CD14-positive monocyte (primary cell): ENCODE measurements around the gene ACSF3. TPM values are rescaled to one million over a fixed set of nuclear protein-coding genes. Genes with fewer than 3 reads are reported as not detected.
A peak's percentile ranks its signal among the peaks of the same experiment; 100 is the strongest.

ENCODE experiments used
- DNase-seq, 3 donors: peaks; one replicate each; pipeline ENCODE4 v3.0.0-alpha.2; 2011 to 2022
- H2AFZ ChIP-seq: 2 replicates; pipeline ENCODE4 v1.6.0; 2012; ENCODE audit warnings: mild to moderate bottlenecking, low read depth, low read length, inconsistent platforms; ENCODE audit not compliant: insufficient read depth, poor library complexity, severe bottlenecking
- H3K27ac ChIP-seq, 2 donors: 1 replicate in 1 of 2; 2 replicates in 1 of 2; pipeline ENCODE4 v1.5.1; 2012 to 2013; ENCODE audit warnings: low read length in 2 of 2, control low read depth in 1 of 2, inconsistent platforms in 1 of 2, low read depth in 1 of 2, mild to moderate bottlenecking in 1 of 2
- H3K27me3 ChIP-seq, 2 donors: one replicate each; pipeline versions ENCODE4 v1.6.0 to v1.6.1; 2011 to 2013; ENCODE audit warnings: low read length in 2 of 2; ENCODE audit not compliant: control insufficient read depth in 2 of 2, insufficient read depth in 2 of 2
- H3K36me3 ChIP-seq, 2 donors: replicated peaks in 1 of 2; 1 replicate in 1 of 2; 2 replicates in 1 of 2; pipeline versions ENCODE4 v1.5.1 to v1.6.1; 2012 to 2013; ENCODE audit warnings: low read length in 2 of 2, control low read depth in 1 of 2, inconsistent platforms in 1 of 2, mild to moderate bottlenecking in 1 of 2; ENCODE audit not compliant: insufficient read depth in 2 of 2, control insufficient read depth in 1 of 2
- H3K4me1 ChIP-seq, 2 donors: 1 replicate in 1 of 2; 2 replicates in 1 of 2; pipeline versions ENCODE4 v1.5.1 to v1.6.1; 2012 to 2013; ENCODE audit warnings: low read length in 2 of 2, control low read depth in 1 of 2, inconsistent platforms in 1 of 2, mild to moderate bottlenecking in 1 of 2, moderate library complexity in 1 of 2; ENCODE audit not compliant: insufficient read depth in 2 of 2, control insufficient read depth in 1 of 2
- H3K4me2 ChIP-seq: replicated peaks from 2 replicates; pipeline ENCODE3; 2012; ENCODE audit warnings: low read length, moderate library complexity, mild to moderate bottlenecking; ENCODE audit not compliant: poor library complexity, severe bottlenecking; ENCODE audit errors: extremely low read depth
- H3K4me3 ChIP-seq, 3 experiments: fragments of 200-600 bp in 1 of 3; sonication (generic) in 1 of 3; replicated peaks in 1 of 3; 1 replicate in 2 of 3; 2 replicates in 1 of 3; pipeline ENCODE4 v1.5.1; 2011 to 2013; ENCODE audit warnings: low read length in 3 of 3, mild to moderate bottlenecking in 3 of 3, control low read depth in 2 of 3, low read depth in 2 of 3, inconsistent platforms in 1 of 3, moderate library complexity in 1 of 3
- H3K79me2 ChIP-seq: 2 replicates; pipeline ENCODE4 v1.6.0; 2012; ENCODE audit warnings: mild to moderate bottlenecking, control low read depth, inconsistent platforms, low read length, moderate library complexity; ENCODE audit not compliant: insufficient read depth
- H3K9ac ChIP-seq: 2 replicates; pipeline ENCODE4 v1.6.0; 2017; ENCODE audit warnings: low read length, mild to moderate bottlenecking; ENCODE audit not compliant: insufficient read depth, poor library complexity, severe bottlenecking
- H3K9me3 ChIP-seq, 2 donors: replicated peaks in 1 of 2; 1 replicate in 1 of 2; 2 replicates in 1 of 2; pipeline versions ENCODE4 v1.5.1 to v1.6.1; 2012 to 2013; ENCODE audit warnings: low read length in 2 of 2, control low read depth in 1 of 2; ENCODE audit not compliant: control insufficient read depth in 1 of 2, insufficient read depth in 1 of 2
- H4K20me1 ChIP-seq: 2 replicates; pipeline ENCODE4 v1.6.0; 2012; ENCODE audit warnings: mild to moderate bottlenecking, low read length, control low read depth, moderate library complexity; ENCODE audit not compliant: insufficient read depth
- H3K27ac Mint-ChIP-seq, 7 donors: one replicate each; pipeline ENCODE4 v1.8.0; 2020; ENCODE audit warnings: mild to moderate bottlenecking in 7 of 7, mixed read lengths in 7 of 7, moderate library complexity in 6 of 7, inconsistent platforms in 2 of 7
- H3K27me3 Mint-ChIP-seq, 3 donors: one replicate each; pipeline ENCODE4 v1.8.0; 2021 to 2022; ENCODE audit warnings: low read depth in 3 of 3, mild to moderate bottlenecking in 3 of 3, mixed read lengths in 3 of 3, moderate library complexity in 3 of 3, inconsistent platforms in 1 of 3
- H3K36me3 Mint-ChIP-seq, 2 donors: one replicate each; pipeline ENCODE4 v1.8.0; 2020; ENCODE audit warnings: mixed read lengths in 2 of 2, inconsistent platforms in 1 of 2, mild to moderate bottlenecking in 1 of 2
- H3K4me1 Mint-ChIP-seq: one replicate; pipeline ENCODE4 v1.8.0; 2020; ENCODE audit warnings: mild to moderate bottlenecking, mixed read lengths
- H3K4me3 Mint-ChIP-seq, 2 donors: one replicate each; pipeline ENCODE4 v1.8.0; 2020; ENCODE audit warnings: mild to moderate bottlenecking in 2 of 2, mixed read lengths in 2 of 2, moderate library complexity in 1 of 2
- H3K9me3 Mint-ChIP-seq, 7 donors: one replicate each; pipeline ENCODE4 v1.8.0; 2020 to 2022; ENCODE audit warnings: mixed read lengths in 7 of 7, mild to moderate bottlenecking in 6 of 7, moderate library complexity in 6 of 7, inconsistent platforms in 2 of 7
- WGBS: methylation state at CpG from one replicate; pipeline ENCODE4 v1.1.5; 2013; ENCODE audit warnings: missing lambda C conversion rate; ENCODE audit not compliant: insufficient coverage; 5-methylcytosine and 5-hydroxymethylcytosine counted together
- intact Hi-C, 2 donors: fragments of 100-400 bp; cut with micrococcal nuclease; formaldehyde crosslinking; loops; one replicate each; pipeline versions ENCODE4 v1.15.0 to v1.15.1; 2023
- polyA plus RNA-seq, 3 donors: library from polyadenylated mRNA; depleted of rRNA in 1 of 3; unstranded in 2 of 3; stranded (reverse) in 1 of 3; fragments of 300-500 nt in 2 of 3; fragments of >200 nt in 1 of 3; fragmentation: Illumina TruSeq in 2 of 3; gene quantifications; 1 replicate in 2 of 3; 2 replicates in 1 of 3; pipeline ENCODE4 v1.2.3, GENCODE V29; 2012 to 2021
- TF ChIP-seq, protein P1 (sequence below): fragments of 200-600 bp; IDR thresholded peaks from one replicate; pipeline ENCODE4 v1.8.0; 2022; ENCODE audit warnings: antibody characterized with exemption, mild to moderate bottlenecking

ACSF3 gene
- polyA plus RNA-seq, 3 donors = 23.5 to 26.7 (median 26.4) TPM

DNA sequence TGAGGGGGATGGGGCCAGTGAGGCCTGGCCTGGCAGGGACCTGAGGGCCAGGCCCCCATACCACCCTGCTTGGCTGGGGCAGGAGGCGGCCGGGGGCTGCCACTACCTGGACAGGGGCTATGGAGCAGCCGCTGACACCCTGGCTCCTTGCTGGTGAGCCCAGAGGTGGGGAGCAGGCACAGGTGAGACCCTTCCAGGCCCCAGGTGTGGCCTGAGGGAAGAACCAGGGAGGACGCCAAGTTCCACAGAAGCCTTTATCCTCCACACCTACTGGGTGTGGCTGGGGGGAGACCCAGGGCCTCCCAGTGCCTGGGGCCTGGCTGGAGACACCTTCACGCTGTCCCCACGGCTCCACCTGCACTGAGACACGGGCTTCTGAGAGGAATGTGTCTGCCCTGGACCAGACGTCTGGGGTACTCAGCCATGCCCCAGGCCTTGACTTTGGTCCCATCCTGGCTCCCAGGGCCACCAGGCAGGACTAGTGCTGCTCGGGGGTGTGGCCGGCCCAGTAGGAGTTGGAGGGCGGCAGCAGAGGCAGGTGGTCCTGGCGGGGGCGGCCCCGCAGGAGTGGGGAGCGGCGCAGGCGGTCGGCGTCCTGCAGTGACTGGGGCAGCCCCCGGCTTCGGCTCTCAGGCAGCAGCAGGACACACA is 102.0 kb downstream of the ACSF3 start:
- TF ChIP-seq, protein P1, sequence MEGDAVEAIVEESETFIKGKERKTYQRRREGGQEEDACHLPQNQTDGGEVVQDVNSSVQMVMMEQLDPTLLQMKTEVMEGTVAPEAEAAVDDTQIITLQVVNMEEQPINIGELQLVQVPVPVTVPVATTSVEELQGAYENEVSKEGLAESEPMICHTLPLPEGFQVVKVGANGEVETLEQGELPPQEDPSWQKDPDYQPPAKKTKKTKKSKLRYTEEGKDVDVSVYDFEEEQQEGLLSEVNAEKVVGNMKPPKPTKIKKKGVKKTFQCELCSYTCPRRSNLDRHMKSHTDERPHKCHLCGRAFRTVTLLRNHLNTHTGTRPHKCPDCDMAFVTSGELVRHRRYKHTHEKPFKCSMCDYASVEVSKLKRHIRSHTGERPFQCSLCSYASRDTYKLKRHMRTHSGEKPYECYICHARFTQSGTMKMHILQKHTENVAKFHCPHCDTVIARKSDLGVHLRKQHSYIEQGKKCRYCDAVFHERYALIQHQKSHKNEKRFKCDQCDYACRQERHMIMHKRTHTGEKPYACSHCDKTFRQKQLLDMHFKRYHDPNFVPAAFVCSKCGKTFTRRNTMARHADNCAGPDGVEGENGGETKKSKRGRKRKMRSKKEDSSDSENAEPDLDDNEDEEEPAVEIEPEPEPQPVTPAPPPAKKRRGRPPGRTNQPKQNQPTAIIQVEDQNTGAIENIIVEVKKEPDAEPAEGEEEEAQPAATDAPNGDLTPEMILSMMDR = no peak
- no peaks in the 10 kb centered on the region for H3K36me3 ChIP-seq
- Mint-ChIP-seq H3K9me3 (peaks cover 0 to 9% (median 6%) of the 10 kb centered on the region in 7 donors), H3K4me3 (no peak overlapping the region), H3K27me3 (peaks cover 28 to 46% (median 43%) of the 10 kb centered on the region in 3 donors), H3K36me3 (no peaks in the 10 kb centered on the region), H3K27ac (no peak overlapping the region), H3K4me1 (peaks cover 10% of the 10 kb centered on the region)
- H3K4me3 ChIP-seq = no peak overlapping the region
- intact Hi-C loops = loop anchor here in 1 of 2 donors (10.0 kb wide), 1 partner anchor 91 kb away; no protein-coding TSS in a partner anchor
- no peak overlapping the region for H3K9ac ChIP-seq
- H3K4me1 ChIP-seq = peaks cover 18 to 20% of the 10 kb centered on the region in 2 donors
- H3K27me3 ChIP-seq = peaks cover 10 to 34% of the 10 kb centered on the region in 2 donors
- H3K79me2 ChIP-seq = no peaks in the 10 kb centered on the region
- DNase-seq = peak in 1 of 3 donors; percentile 4
- H3K4me2 ChIP-seq = no peak overlapping the region
- WGBS = 95% methylated on average over 17 of the region's 21 CpGs
- no peaks in the 10 kb centered on the region for H4K20me1 ChIP-seq
- H2AFZ ChIP-seq = no peak overlapping the region
- no peak overlapping the region for H3K27ac ChIP-seq
- H3K9me3 ChIP-seq = no peaks in the 10 kb centered on the region

DNA sequence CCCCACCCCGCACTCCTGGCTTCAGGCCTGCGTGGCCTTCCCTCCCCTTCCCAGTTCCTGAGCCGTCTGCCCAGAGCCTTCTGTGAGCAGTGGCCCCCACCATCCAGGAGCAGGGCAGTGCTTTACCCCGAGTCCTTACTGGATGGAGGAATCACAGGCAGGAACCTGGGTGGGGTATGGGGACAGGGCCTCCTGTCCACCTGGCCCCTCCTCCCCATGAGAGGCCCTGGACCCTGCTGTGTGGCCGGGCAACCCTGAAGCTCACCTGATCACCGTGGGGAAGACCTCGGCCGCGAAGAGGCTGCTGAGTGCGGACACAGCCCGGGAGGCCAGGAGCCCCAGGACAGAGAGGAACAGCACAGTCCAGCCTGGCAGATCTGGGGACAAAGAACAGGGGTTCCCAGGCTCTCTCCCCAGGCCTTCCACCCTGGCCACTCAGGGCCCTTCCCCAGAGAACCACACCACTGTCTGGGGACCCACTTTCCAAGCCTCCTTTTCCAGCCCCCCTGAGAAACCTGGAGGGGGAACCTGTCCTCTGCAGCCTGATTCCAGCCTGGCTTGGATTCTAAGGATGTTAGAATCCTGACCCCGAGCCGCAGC is 103.5 kb downstream of the ACSF3 start:
- Histone ChIP-seq H3K9me3 (no peaks in the 10 kb centered on the region), H2AFZ (no peak overlapping the region), H3K36me3 (no peaks in the 10 kb centered on the region), H3K9ac (no peak overlapping the region), H3K27ac (no peak overlapping the region), H4K20me1 (no peaks in the 10 kb centered on the region), H3K27me3 (peaks cover 12 to 31% of the 10 kb centered on the region in 2 donors), H3K79me2 (no peaks in the 10 kb centered on the region), H3K4me3 (no peak overlapping the region), H3K4me2 (no peak overlapping the region), H3K4me1 (peaks cover 20 to 26% of the 10 kb centered on the region in 2 donors)
- 97% methylated on average over 9 of the region's 13 CpGs for WGBS
- Mint-ChIP-seq H3K9me3 (peaks cover 0 to 10% (median 6%) of the 10 kb centered on the region in 7 donors), H3K27ac (no peak overlapping the region), H3K4me1 (peaks cover 14% of the 10 kb centered on the region), H3K27me3 (peaks cover 27 to 50% (median 40%) of the 10 kb centered on the region in 3 donors), H3K4me3 (no peak overlapping the region), H3K36me3 (no peaks in the 10 kb centered on the region)
- intact Hi-C loops = loop anchor here in 1 of 2 donors (10.0 kb wide), 1 partner anchor 92 kb away; no protein-coding TSS in a partner anchor
- peak in 1 of 3 donors; percentile 2 for DNase-seq
- TF ChIP-seq, protein P1 = no peak
